Smooth muscle cell (in vitro differentiated cells): ENCODE measurements around the gene CD48. TPM values are rescaled to one million over a fixed set of nuclear protein-coding genes. Genes with fewer than 3 reads are reported as not detected.

Experiments used
- DNase-seq: peaks from one replicate; lab custom pipeline; 2025; ENCODE audit not compliant: unreplicated experiment; lab: John Stamatoyannopoulos, UW
- H2AFZ ChIP-seq: fragments of 200-600 bp; sonication (generic); 2 replicates; pipeline ENCODE4 v1.6.0; 2016; ENCODE audit warnings: antibody characterized with exemption, low read depth, mild to moderate bottlenecking
- H3F3A ChIP-seq: fragments of 200-600 bp; sonication (generic); 2 replicates; pipeline ENCODE4 v1.6.0; 2017; ENCODE audit warnings: antibody characterized with exemption, low read depth
- H3K27ac ChIP-seq: fragments of 200-600 bp; sonication (generic); 2 replicates; pipeline ENCODE4 v1.5.1; 2016; ENCODE audit warnings: low read depth, mild to moderate bottlenecking
- H3K27me3 ChIP-seq: fragments of 200-600 bp; sonication (generic); 2 replicates; pipeline ENCODE4 v1.6.1; 2016; ENCODE audit warnings: low read depth, mild to moderate bottlenecking
- H3K36me3 ChIP-seq: fragments of 200-600 bp; sonication (generic); 2 replicates; pipeline ENCODE4 v1.5.1; 2016; ENCODE audit warnings: low read depth
- H3K4me1 ChIP-seq: fragments of 200-600 bp; sonication (generic); 2 replicates; pipeline ENCODE4 v1.5.1; 2016; ENCODE audit warnings: low read depth
- H3K4me2 ChIP-seq: fragments of 200-600 bp; sonication (generic); 2 replicates; pipeline ENCODE4 v1.6.0; 2016; ENCODE audit warnings: mild to moderate bottlenecking
- H3K4me3 ChIP-seq: fragments of 200-600 bp; sonication (generic); 2 replicates; pipeline ENCODE4 v1.5.1; 2016; ENCODE audit warnings: mild to moderate bottlenecking
- H3K79me2 ChIP-seq: fragments of 200-600 bp; sonication (generic); 2 replicates; pipeline ENCODE4 v1.6.0; 2016; ENCODE audit warnings: low read depth, mild to moderate bottlenecking
- H3K9ac ChIP-seq: fragments of 200-600 bp; sonication (generic); 2 replicates; pipeline ENCODE4 v1.6.0; 2016; ENCODE audit warnings: low read depth
- H3K9me3 ChIP-seq: fragments of 200-600 bp; sonication (generic); replicated peaks from 2 replicates; pipeline ENCODE4 v1.5.1; 2016; ENCODE audit warnings: low read depth
- H4K20me1 ChIP-seq: fragments of 200-600 bp; sonication (generic); 2 replicates; pipeline ENCODE4 v1.6.0; 2016; ENCODE audit warnings: low read depth
- CTCF ChIP-seq: fragments of 200-600 bp; sonication (generic); IDR thresholded peaks from 2 replicates; pipeline ENCODE4 v1.5.1; 2017; ENCODE audit warnings: borderline replicate concordance, mild to moderate bottlenecking, antibody characterized with exemption; ENCODE audit not compliant: insufficient read depth, poor library complexity, severe bottlenecking
- WGBS: methylation state at CpG from one replicate; pipeline ENCODE4 v1.1.7; 2016; ENCODE audit warnings: low lambda C conversion rate; 5-methylcytosine and 5-hydroxymethylcytosine counted together
- polyA plus RNA-seq: library from polyadenylated mRNA; unstranded; fragments of >200 nt; fragmentation: Nextera tagmentation; extraction: Ambion mirVana; gene quantifications from 2 replicates; pipeline ENCODE4 v1.2.1, GENCODE V29; 2016
- total RNA-seq: library from RNA; depleted of rRNA; stranded (reverse); fragments of >200 nt; gene quantifications from 2 replicates; pipeline ENCODE4 v1.2.3, GENCODE V29; 2014

Gene CD48
- total and polyA plus RNA-seq, 2 experiments from 2014 or later, result 0.37 TPM; not detected in 1

DNA sequence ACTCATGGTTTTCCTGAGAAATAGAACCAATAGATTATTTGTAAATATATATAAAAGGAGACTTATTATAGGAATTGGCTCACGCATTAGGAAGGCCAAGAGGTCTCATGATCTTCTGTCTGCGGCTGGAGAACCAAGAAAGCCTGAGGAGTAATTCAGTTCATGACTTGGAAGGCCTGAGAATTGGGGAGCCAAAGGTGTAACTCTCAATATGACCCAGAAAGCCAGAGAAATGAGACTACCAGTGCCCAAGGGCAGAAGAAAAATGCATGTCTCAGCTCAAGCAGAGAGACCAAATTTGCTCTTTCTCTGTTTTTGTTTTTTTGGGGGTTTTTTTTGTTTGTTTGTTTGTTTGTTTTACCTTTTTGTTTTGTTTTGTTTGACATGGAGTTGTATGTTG is 46.9 kb upstream of the CD48 start:
- Histone ChIP-seq H3K4me1 (no peaks in the 10 kb centered on the region), H3K79me2 (no peaks in the 10 kb centered on the region), H3K9ac (no peak overlapping the region), H2AFZ (no peak overlapping the region), H4K20me1 (no peaks in the 10 kb centered on the region), H3F3A (no peaks in the 10 kb centered on the region), H3K27me3 (no peaks in the 10 kb centered on the region), H3K4me3 (no peak overlapping the region), H3K27ac (no peak overlapping the region), H3K9me3 (no peaks in the 10 kb centered on the region), H3K4me2 (no peak overlapping the region), H3K36me3 (no peaks in the 10 kb centered on the region)
- WGBS, result 95% methylated on average over 2 of the region's 2 CpGs
- no peak for DNase-seq
- TF ChIP-seq CTCF, result no peak

DNA sequence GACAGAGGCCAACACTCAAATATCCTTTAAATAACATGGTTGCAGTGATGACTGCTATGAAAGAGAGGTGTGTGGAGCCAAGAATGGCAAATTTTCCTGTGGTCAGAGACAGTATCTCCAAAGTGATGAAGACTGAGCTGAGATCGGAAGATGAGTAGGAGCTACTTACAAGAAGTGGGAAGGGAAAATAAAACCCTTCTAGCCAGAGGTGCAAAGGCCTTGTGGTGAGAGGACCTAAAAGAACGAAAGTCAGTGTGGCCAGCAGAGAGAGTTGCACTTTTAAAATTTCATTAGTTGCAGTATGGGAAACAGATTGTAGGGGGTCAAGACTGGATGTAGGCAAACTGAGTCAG is 45.2 kb upstream of the CD48 start:
- Histone ChIP-seq H3K36me3 (no peaks in the 10 kb centered on the region), H3K27ac (no peak overlapping the region), H3K4me2 (no peak overlapping the region), H3K4me1 (no peaks in the 10 kb centered on the region), H3K9me3 (no peaks in the 10 kb centered on the region), H3F3A (no peaks in the 10 kb centered on the region), H3K9ac (no peak overlapping the region), H3K4me3 (no peak overlapping the region), H3K79me2 (no peaks in the 10 kb centered on the region), H4K20me1 (no peaks in the 10 kb centered on the region), H3K27me3 (no peaks in the 10 kb centered on the region), H2AFZ (no peak overlapping the region)
- no peak for DNase-seq
- 94% methylated on average over 2 of the region's 2 CpGs for WGBS
- no peak for TF ChIP-seq CTCF

DNA sequence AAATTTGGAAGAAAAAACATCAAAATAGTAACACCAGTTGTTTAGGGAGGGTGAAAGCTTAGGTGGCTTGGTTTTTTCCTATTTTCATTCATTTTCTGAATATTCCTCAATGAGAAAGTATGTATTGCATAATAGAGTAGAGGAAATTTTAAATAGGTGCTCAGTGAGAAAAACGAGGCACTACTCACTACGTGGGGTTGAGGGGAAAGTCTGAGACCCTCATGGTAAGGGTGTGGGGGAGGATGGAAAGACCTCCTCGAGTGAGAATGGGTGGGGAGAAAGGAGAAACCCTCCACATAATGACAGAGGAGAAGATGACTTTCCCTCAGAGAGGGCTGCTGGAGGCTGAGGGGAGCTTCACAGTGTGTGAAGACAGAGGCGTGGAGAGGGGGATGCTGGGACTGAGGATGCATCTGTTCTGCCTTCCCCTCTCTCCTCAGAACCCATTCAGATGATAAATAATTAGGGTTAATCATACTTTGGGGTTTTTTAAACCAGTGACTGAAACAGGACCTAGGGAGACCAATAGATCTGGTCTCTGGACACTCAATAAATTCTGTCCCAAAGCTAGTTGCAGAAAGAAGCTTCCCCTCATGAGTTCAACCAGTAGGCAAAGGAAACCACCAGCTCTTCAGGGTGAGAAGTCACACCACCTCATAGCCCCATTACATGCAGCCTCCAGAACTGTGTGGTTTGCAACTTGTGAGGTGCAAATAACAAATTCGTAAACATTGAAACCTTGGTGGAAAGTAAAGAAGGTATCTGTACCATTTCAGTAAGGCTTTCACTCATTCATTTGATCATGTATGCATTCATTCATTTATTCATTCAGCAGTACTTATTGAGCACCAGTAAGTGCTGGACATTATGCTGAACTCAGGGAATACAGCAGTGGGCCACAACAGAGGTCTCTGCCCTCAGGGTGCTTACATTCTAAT is 44.6 kb upstream of the CD48 start:
- Histone ChIP-seq H3K36me3 (no peaks in the 10 kb centered on the region), H4K20me1 (no peaks in the 10 kb centered on the region), H3K27me3 (no peaks in the 10 kb centered on the region), H3K9ac (no peak overlapping the region), H3K4me2 (no peak overlapping the region), H3K79me2 (no peaks in the 10 kb centered on the region), H3K4me3 (no peak overlapping the region), H3F3A (no peaks in the 10 kb centered on the region), H3K27ac (no peak overlapping the region), H2AFZ (no peak overlapping the region), H3K4me1 (no peaks in the 10 kb centered on the region), H3K9me3 (no peaks in the 10 kb centered on the region)
- DNase-seq, result no peak
- TF ChIP-seq CTCF, result no peak
- WGBS, result 87% methylated on average over 5 of the region's 5 CpGs

GRCh38 chr1:160755461-160755860 is 43.8 kb upstream of the CD48 start:
- Histone ChIP-seq H2AFZ (no peak overlapping the region), H3K4me1 (no peaks in the 10 kb centered on the region), H3K27ac (no peak overlapping the region), H3K36me3 (no peaks in the 10 kb centered on the region), H3K4me3 (no peak overlapping the region), H4K20me1 (no peaks in the 10 kb centered on the region), H3F3A (no peaks in the 10 kb centered on the region), H3K79me2 (no peaks in the 10 kb centered on the region), H3K27me3 (no peaks in the 10 kb centered on the region), H3K4me2 (no peak overlapping the region), H3K9me3 (no peaks in the 10 kb centered on the region), H3K9ac (no peak overlapping the region)
- DNase-seq, result no peak
- WGBS, result 98% methylated on average over 2 of the region's 2 CpGs
- no peak for TF ChIP-seq CTCF
